OCI-LY3 (cell line): ENCODE measurements around the gene FMNL2.

Experiments used
- CTCF ChIP-seq: fragments of 200-600, 300-600 bp; sonication (generic); IDR thresholded peaks from 2 replicates; pipeline ENCODE4 v1.5.1; 2014; ENCODE audit warnings: antibody characterized with exemption, low read length, low read depth
- EZH2phosphoT487 ChIP-seq: fragments of 200-600 bp; shearing (Covaris generic); IDR thresholded peaks from 2 replicates; pipeline ENCODE4 v1.6.1; 2018; ENCODE audit warnings: antibody characterized with exemption, mixed run types, low read depth

- TF ChIP-seq CTCF: peak; percentile 85
- no peak for TF ChIP-seq EZH2phosphoT487
Measured at GRCh38 chr2:152627351-152627957, 292.5 kb downstream of the FMNL2 start.
